HG02642 (cell line): ENCODE data around the gene PDE4B.
"Not testable (repeated sequence)": the region's sequence is repeated elsewhere in the genome, so short reads cannot be mapped to it uniquely, and the experiment has no call there.

Experiments
- ATAC-seq: cut with Tn5 transposase; IDR thresholded peaks from one replicate; pipeline ENCODE4 v1.9.1; 2021; ENCODE audit warnings: mild to moderate bottlenecking; ENCODE audit not compliant: unreplicated experiment, poor library complexity

The PDE4B gene

GRCh38 chr1:66095190-66095589, 302.5 kb downstream of the PDE4B start:
- ATAC-seq, result no peak

GRCh38 chr1:66100959-66101358, 308.3 kb downstream of the PDE4B start:
- not testable (repeated sequence) for ATAC-seq

GRCh38 chr1:66104076-66104475, 311.4 kb downstream of the PDE4B start:
- not testable (repeated sequence) for ATAC-seq

GRCh38 chr1:66108624-66109023, 315.9 kb downstream of the PDE4B start:
- no peak for ATAC-seq

GRCh38 chr1:66112744-66113400, 320.2 kb downstream of the PDE4B start:
- no peak for ATAC-seq

GRCh38 chr1:66119148-66119547, 326.5 kb downstream of the PDE4B start:
- ATAC-seq, result no peak

- ATAC-seq, result no peak
Measured at GRCh38 chr1:66124670-66125069, 332.0 kb downstream of the PDE4B start.

GRCh38 chr1:66128641-66129040, 335.9 kb downstream of the PDE4B start:
- not testable (repeated sequence) for ATAC-seq

- no peak for ATAC-seq
Measured at GRCh38 chr1:66132324-66132723, 339.6 kb downstream of the PDE4B start.

GRCh38 chr1:66134004-66134403, 341.3 kb downstream of the PDE4B start:
- ATAC-seq, result no peak

- ATAC-seq, result no peak
Measured at GRCh38 chr1:66135161-66135560, 342.5 kb downstream of the PDE4B start.

- ATAC-seq, result not testable (repeated sequence)
Measured at GRCh38 chr1:66136423-66136822, 343.7 kb downstream of the PDE4B start.

- ATAC-seq, result no peak
Measured at GRCh38 chr1:66137235-66137634, 344.5 kb downstream of the PDE4B start.

- no peak for ATAC-seq
Measured at GRCh38 chr1:66138613-66139012, 345.9 kb downstream of the PDE4B start.

- ATAC-seq, result no peak
Measured at GRCh38 chr1:66140072-66140471, 347.4 kb downstream of the PDE4B start.

- no peak for ATAC-seq
Measured at GRCh38 chr1:66143651-66144050, 351.0 kb downstream of the PDE4B start.

GRCh38 chr1:66147226-66147835, 354.6 kb downstream of the PDE4B start:
- no peak for ATAC-seq

- ATAC-seq, result no peak
Measured at GRCh38 chr1:66152034-66152433, 359.3 kb downstream of the PDE4B start.

GRCh38 chr1:66154394-66154793, 361.7 kb downstream of the PDE4B start:
- ATAC-seq, result no peak

- no peak for ATAC-seq
Measured at GRCh38 chr1:66156144-66156543, 363.4 kb downstream of the PDE4B start.

- ATAC-seq, result no peak
Measured at GRCh38 chr1:66159800-66160199, 367.1 kb downstream of the PDE4B start.

GRCh38 chr1:66160719-66161118, 368.0 kb downstream of the PDE4B start:
- no peak for ATAC-seq
